IMR-90 (cell line): Measurements from ENCODE around the gene CCDC88B. TPM values are rescaled to one million over a fixed set of nuclear protein-coding genes. Genes with fewer than 3 reads are reported as not detected.

Experiments
- ATAC-seq: fragments of 200-7000 bp; cut with Tn5 transposase; 2 replicates; pipeline ENCODE4 v1.9.1; 2020; ENCODE audit warnings: low read depth, mild to moderate bottlenecking, moderate library complexity
- BruUV-seq: library from RNA; stranded (reverse); fragments of 400-500 nt; replicated peaks from 2 replicates; lab custom pipeline; 2021; lab: Mats Ljungman, UMichigan
- CTCF ChIA-PET: fragments of 300-600 bp; formaldehyde crosslinking; extraction: SDS; loops from one replicate; lab custom pipeline; 2021; ENCODE audit warnings: antibody characterized with exemption; lab: Yijun Ruan, JAX
- POLR2A ChIA-PET: fragments of 300-600 bp; sonication (Branson Sonifier 250); formaldehyde crosslinking; loops from one replicate; lab custom pipeline; 2022; ENCODE audit warnings: antibody characterized with exemption; ENCODE audit not compliant: unreplicated experiment; lab: Charles Lee
- DNase-seq: peaks from one replicate; pipeline ENCODE4 v3.0.0; 2013
- H2AFZ ChIP-seq: replicated peaks from 2 replicates; pipeline ENCODE3; 2013; ENCODE audit warnings: low read length, mild to moderate bottlenecking; ENCODE audit not compliant: poor library complexity
- H2AK5ac ChIP-seq: 2 replicates; pipeline ENCODE4 v1.6.1; 2013; ENCODE audit warnings: low read depth, low read length, inconsistent platforms
- H2AK9ac ChIP-seq: replicated peaks from 2 replicates; pipeline ENCODE3; 2013; ENCODE audit warnings: mild to moderate bottlenecking, low read depth, low read length, moderate library complexity; ENCODE audit not compliant: poor library complexity
- H2BK120ac ChIP-seq: 2 replicates; pipeline ENCODE4 v1.6.1; 2013; ENCODE audit warnings: low read depth, low read length, inconsistent platforms
- H2BK15ac ChIP-seq: 3 replicates; pipeline ENCODE4 v1.6.1; 2013; ENCODE audit warnings: low read depth, low read length, inconsistent platforms
- H2BK20ac ChIP-seq: 2 replicates; pipeline ENCODE4 v1.6.1; 2013; ENCODE audit warnings: low read depth, mild to moderate bottlenecking, inconsistent platforms, low read length, moderate library complexity
- H2BK5ac ChIP-seq: 2 replicates; pipeline ENCODE4 v1.6.1; 2013; ENCODE audit warnings: mild to moderate bottlenecking, low read depth, low read length, inconsistent platforms; ENCODE audit not compliant: poor library complexity, severe bottlenecking
- H3K14ac ChIP-seq: replicated peaks from 2 replicates; pipeline ENCODE4 v1.6.1; 2013; ENCODE audit warnings: low read depth, low read length, inconsistent platforms
- H3K18ac ChIP-seq: 2 replicates; pipeline ENCODE4 v1.6.1; 2013; ENCODE audit warnings: low read depth, low read length, control low read depth
- H3K23ac ChIP-seq: 2 replicates; pipeline ENCODE4 v1.6.1; 2013; ENCODE audit warnings: low read depth, low read length, inconsistent platforms
- H3K27ac ChIP-seq: 2 replicates; pipeline ENCODE4 v1.5.1; 2013; ENCODE audit warnings: mild to moderate bottlenecking, control low read depth, low read length; ENCODE audit not compliant: insufficient read depth
- H3K27me3 ChIP-seq: 2 replicates; pipeline ENCODE4 v1.6.1; 2013; ENCODE audit warnings: low read length; ENCODE audit not compliant: control insufficient read depth, insufficient read depth
- H3K36me3 ChIP-seq: 2 replicates; pipeline ENCODE4 v1.6.1; 2013; ENCODE audit warnings: low read length, mixed read lengths; ENCODE audit not compliant: control insufficient read depth, insufficient read depth
- H3K4ac ChIP-seq: 2 replicates; pipeline ENCODE4 v1.6.1; 2013; ENCODE audit warnings: low read depth, low read length, inconsistent platforms
- H3K4me1 ChIP-seq: 2 replicates; pipeline ENCODE4 v1.6.1; 2013; ENCODE audit warnings: low read length, mixed read lengths; ENCODE audit not compliant: control insufficient read depth, insufficient read depth
- H3K4me2 ChIP-seq: 2 replicates; pipeline ENCODE4 v1.6.1; 2013; ENCODE audit warnings: low read depth, mild to moderate bottlenecking, control low read depth, low read length, moderate library complexity
- H3K4me3 ChIP-seq: 2 replicates; pipeline ENCODE4 v1.5.1; 2013; ENCODE audit warnings: low read depth, mild to moderate bottlenecking, control low read depth, low read length, moderate library complexity; ENCODE audit not compliant: insufficient read depth
- H3K56ac ChIP-seq: 2 replicates; pipeline ENCODE4 v1.6.1; 2013; ENCODE audit warnings: low read length, inconsistent platforms; ENCODE audit not compliant: insufficient read depth; ENCODE audit errors: extremely low read depth
- H3K79me1 ChIP-seq, 2 experiments: 2 replicates each; pipeline ENCODE4 v1.6.1; 2013; ENCODE audit warnings: low read length in 2 of 2, inconsistent platforms in 1 of 2, low read depth in 1 of 2
- H3K9ac ChIP-seq: 2 replicates; pipeline ENCODE4 v1.6.1; 2013; ENCODE audit warnings: low read depth, low read length, control low read depth
- H3K9me1 ChIP-seq: 2 replicates; pipeline ENCODE4 v1.6.1; 2013; ENCODE audit warnings: low read length, inconsistent platforms; ENCODE audit not compliant: insufficient read depth
- H3K9me3 ChIP-seq: 2 replicates; pipeline ENCODE4 v1.6.1; 2013; ENCODE audit warnings: low read length; ENCODE audit not compliant: control insufficient read depth, insufficient read depth
- H4K20me1 ChIP-seq: 2 replicates; pipeline ENCODE4 v1.6.1; 2013; ENCODE audit warnings: low read length, inconsistent platforms; ENCODE audit not compliant: insufficient read depth
- H4K5ac ChIP-seq: 2 replicates; pipeline ENCODE4 v1.6.1; 2013; ENCODE audit warnings: mild to moderate bottlenecking, low read depth, low read length, control low read depth
- H4K8ac ChIP-seq, 2 experiments: 2 replicates each; pipeline ENCODE4 v1.6.1; 2013; ENCODE audit warnings: low read depth in 2 of 2, low read length in 2 of 2, control low read depth in 1 of 2, inconsistent platforms in 1 of 2
- H4K91ac ChIP-seq: 2 replicates; pipeline ENCODE4 v1.6.1; 2013; ENCODE audit warnings: low read depth, low read length, inconsistent platforms; ENCODE audit not compliant: insufficient read depth
- BHLHE40 ChIP-seq: fragments of 150-350 bp; IDR thresholded peaks from 2 replicates; pipeline ENCODE4 v1.6.1; 2016; ENCODE audit warnings: mild to moderate bottlenecking, low read depth, low read length
- CEBPB ChIP-seq: IDR thresholded peaks from 2 replicates; pipeline ENCODE4 v1.6.1; 2012; ENCODE audit warnings: low read depth, low read length, improper control_type of control experiment
- CHD1 ChIP-seq: IDR thresholded peaks from 2 replicates; pipeline ENCODE4 v1.6.1; 2012; ENCODE audit warnings: low read depth, low read length, improper control_type of control experiment
- MAFK ChIP-seq: IDR thresholded peaks from 2 replicates; pipeline ENCODE4 v1.6.1; 2012; ENCODE audit warnings: low read depth, low read length, improper control_type of control experiment
- MAZ ChIP-seq: IDR thresholded peaks from 2 replicates; pipeline ENCODE4 v1.6.1; 2012; ENCODE audit warnings: low read depth, mild to moderate bottlenecking, low read length, improper control_type of control experiment, moderate library complexity, borderline replicate concordance
- MXI1 ChIP-seq: IDR thresholded peaks from 2 replicates; pipeline ENCODE4 v1.6.1; 2012; ENCODE audit warnings: low read depth, mild to moderate bottlenecking, low read length, moderate library complexity, borderline replicate concordance
- NFE2L2 ChIP-seq: fragments of 150-350 bp; IDR thresholded peaks from 2 replicates; pipeline ENCODE4 v1.6.1; 2016; ENCODE audit warnings: low read depth, mild to moderate bottlenecking, low read length
- RCOR1 ChIP-seq: IDR thresholded peaks from 2 replicates; pipeline ENCODE4 v1.6.1; 2012; ENCODE audit warnings: mild to moderate bottlenecking, low read length, improper control_type of control experiment; ENCODE audit not compliant: insufficient replicate concordance
- SMC3 ChIP-seq: fragments of 150-350 bp; IDR thresholded peaks from 2 replicates; pipeline ENCODE4 v1.6.1; 2016; ENCODE audit warnings: low read depth, mild to moderate bottlenecking, antibody characterized with exemption, low read length, moderate library complexity
- WGBS, 2 experiments: methylation state at CpG; one replicate each; pipeline versions ENCODE4 v1.1.5 to v1.1.7; 2013; ENCODE audit warnings: missing lambda C conversion rate in 2 of 2; ENCODE audit not compliant: insufficient read length in 1 of 2; ENCODE audit errors: extremely low coverage in 2 of 2; 5-methylcytosine and 5-hydroxymethylcytosine counted together
- dilution Hi-C: fragments of 300-500 bp; cut with HindIII; formaldehyde crosslinking; loops from one replicate; pipeline ENCODE4 v1.14.3; 2018; ENCODE audit warnings: low sequenced_read_pairs; ENCODE audit not compliant: unreplicated experiment
- in situ Hi-C: fragments of 300-500 bp; cut with MboI; formaldehyde crosslinking; loops from 3 replicates; pipeline ENCODE4 v1.14.3; 2019; ENCODE audit warnings: low sequenced_read_pairs, inconsistent platforms, mixed read lengths
- intact Hi-C: fragments of 100-400 bp; cut with micrococcal nuclease; formaldehyde crosslinking; loops from 2 replicates; pipeline ENCODE4 v1.10.0; 2022
- polyA plus RNA-seq, 3 experiments: library from polyadenylated mRNA; depleted of rRNA; stranded (reverse); fragments of >200 nt; gene quantifications; 2 replicates each; pipeline ENCODE4 v1.2.3, GENCODE V29; 2012; ENCODE audit warnings: low replicate concordance in 1 of 3
- total RNA-seq: library from RNA; depleted of rRNA; stranded (reverse); fragments of >200 nt; gene quantifications from 2 replicates; pipeline ENCODE4 v1.2.3, GENCODE V29; 2012
- TF ChIP-seq, protein P1 (sequence below): fragments of 150-350 bp; IDR thresholded peaks from 2 replicates; pipeline ENCODE4 v1.6.1; 2016; ENCODE audit warnings: low read depth, mild to moderate bottlenecking, low read length, moderate library complexity, borderline replicate concordance

CCDC88B gene
- total and polyA plus RNA-seq, 2 of the 4 experiments (the other 2 are of a cell fraction), result 1.3 to 2.5 TPM

DNA sequence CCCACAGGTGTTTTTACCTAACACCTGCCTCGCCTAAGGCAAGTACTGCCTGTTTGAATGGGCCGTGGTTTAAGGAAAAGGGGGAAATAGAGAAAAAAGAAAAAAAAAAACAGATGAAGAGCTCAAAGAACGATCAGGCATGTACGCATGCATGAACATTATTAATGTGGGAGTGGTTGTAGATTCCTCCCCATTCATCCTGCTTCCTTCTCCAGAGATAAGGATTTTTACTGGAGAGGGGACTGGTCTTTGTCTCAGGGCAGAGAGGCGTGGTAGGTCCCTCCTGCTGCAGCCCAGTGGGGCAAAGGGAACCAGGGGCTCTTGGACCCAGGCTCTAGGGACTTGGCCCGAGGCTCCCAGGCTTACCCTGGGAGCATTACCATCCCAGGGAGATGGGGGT is 42.0 kb downstream of the CCDC88B start:
- Histone ChIP-seq H3K14ac (no peak overlapping the region), H2AFZ (peak overlapping the region; percentile 5), H3K27ac (no peak overlapping the region), H2BK15ac (no peak overlapping the region), H3K9me3 (no peaks in the 10 kb centered on the region), H3K23ac (no peak overlapping the region), H4K5ac (no peak overlapping the region), H4K20me1 (no peaks in the 10 kb centered on the region), H3K79me1 (no peaks in the 10 kb centered on the region), H2AK5ac (no peak overlapping the region), H3K4me2 (no peak overlapping the region), H2BK120ac (no peak overlapping the region), H2BK20ac (no peak overlapping the region), H3K56ac (no peak overlapping the region), H3K4me1 (no peaks in the 10 kb centered on the region), H2BK5ac (no peak overlapping the region), H3K9me1 (0 out of 2 replicates have a peak, but pooled peaks cover 5% of the 10 kb centered on the region), H3K27me3 (peaks cover 36% of the 10 kb centered on the region), H3K18ac (no peak overlapping the region), H4K8ac (no peak overlapping the region), H4K91ac (no peak overlapping the region), H3K9ac (no peak overlapping the region), H2AK9ac (no peak overlapping the region), H3K4ac (no peak overlapping the region), H3K36me3 (no peaks in the 10 kb centered on the region), H3K4me3 (no peak overlapping the region)
- WGBS, 2 experiments, result no CpG with 5 or more reads among the region's 6 CpGs
- intact Hi-C loops, result no loop called here
- CTCF ChIA-PET, result no interaction called here
- POLR2A ChIA-PET, result no interaction called here
- no peak for TF ChIP-seq SMC3
- no peak for TF ChIP-seq MXI1
- TF ChIP-seq RCOR1, result no peak
- TF ChIP-seq CEBPB, result no peak
- TF ChIP-seq, protein P1, sequence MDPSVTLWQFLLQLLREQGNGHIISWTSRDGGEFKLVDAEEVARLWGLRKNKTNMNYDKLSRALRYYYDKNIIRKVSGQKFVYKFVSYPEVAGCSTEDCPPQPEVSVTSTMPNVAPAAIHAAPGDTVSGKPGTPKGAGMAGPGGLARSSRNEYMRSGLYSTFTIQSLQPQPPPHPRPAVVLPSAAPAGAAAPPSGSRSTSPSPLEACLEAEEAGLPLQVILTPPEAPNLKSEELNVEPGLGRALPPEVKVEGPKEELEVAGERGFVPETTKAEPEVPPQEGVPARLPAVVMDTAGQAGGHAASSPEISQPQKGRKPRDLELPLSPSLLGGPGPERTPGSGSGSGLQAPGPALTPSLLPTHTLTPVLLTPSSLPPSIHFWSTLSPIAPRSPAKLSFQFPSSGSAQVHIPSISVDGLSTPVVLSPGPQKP, result no peak
- TF ChIP-seq NFE2L2, result no peak
- no peak for TF ChIP-seq MAFK
- TF ChIP-seq BHLHE40, result no peak
- TF ChIP-seq MAZ, result no peak
- TF ChIP-seq CHD1, result no peak
- ATAC-seq (no peak), DNase-seq (no peak)
- no TSS peak for BruUV-seq
- dilution Hi-C loops, result no loop called here
- in situ Hi-C loops, result no loop called here
